WERI-Rb-1 (cell line): Measurements from ENCODE around the gene BCAS3.

Experiments used
- DNase-seq: peaks from one replicate; pipeline ENCODE4 v3.0.0-alpha.2; 2020
- H3K27ac ChIP-seq: fragments of 250-450 bp; sonication (Bioruptor Pico); 2 replicates; pipeline ENCODE4 v1.5.1; 2020; ENCODE audit warnings: mild to moderate bottlenecking, moderate library complexity
- H3K27me3 ChIP-seq: fragments of 250-450 bp; sonication (Bioruptor Pico); 2 replicates; pipeline ENCODE4 v1.5.1; 2021; ENCODE audit warnings: mild to moderate bottlenecking, low read depth, moderate library complexity; ENCODE audit not compliant: insufficient read depth, severe bottlenecking
- H3K36me3 ChIP-seq: fragments of 250-450 bp; sonication (Bioruptor Pico); 2 replicates; pipeline ENCODE4 v1.5.1; 2020; ENCODE audit warnings: mild to moderate bottlenecking, moderate library complexity
- H3K4me3 ChIP-seq: 2 replicates; pipeline ENCODE4 v1.5.1; 2011; ENCODE audit warnings: low read depth, mild to moderate bottlenecking, control low read depth, low read length
- H3K9me3 ChIP-seq: fragments of 250-450 bp; sonication (Bioruptor Pico); 2 replicates; pipeline ENCODE4 v1.5.1; 2021; ENCODE audit warnings: mild to moderate bottlenecking, moderate library complexity; ENCODE audit not compliant: severe bottlenecking
- CTCF ChIP-seq: IDR thresholded peaks from 2 replicates; pipeline ENCODE4 v1.5.1; 2011; ENCODE audit warnings: low read depth, mild to moderate bottlenecking, control low read depth, inconsistent platforms, low read length

Gene BCAS3

DNA sequence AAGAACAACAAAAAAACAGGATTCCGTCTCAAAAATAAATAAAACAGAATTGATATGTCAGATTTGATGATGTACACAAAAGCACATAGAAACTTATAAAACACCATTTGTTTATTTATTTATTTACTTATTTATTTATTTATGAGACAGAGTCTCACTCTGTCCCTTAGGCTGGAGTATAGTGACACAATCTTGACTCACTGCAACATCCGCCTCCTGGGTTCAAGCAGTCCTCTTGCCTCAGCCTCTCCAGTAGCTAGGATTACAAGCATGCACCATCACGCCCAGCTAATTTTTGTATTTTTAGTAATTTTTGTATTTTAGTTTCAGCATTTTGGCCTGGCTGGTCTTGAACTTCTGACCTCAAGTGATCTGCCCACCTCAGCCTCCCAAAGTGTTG, 21.4 kb downstream of the BCAS3 start:
- DNase-seq = no peak
- no peak overlapping the region for H3K27ac ChIP-seq
- H3K9me3 ChIP-seq = no peaks in the 10 kb centered on the region
- H3K4me3 ChIP-seq = no peak overlapping the region
- TF ChIP-seq CTCF = no peak
- no peaks in the 10 kb centered on the region for H3K36me3 ChIP-seq
- no peaks in the 10 kb centered on the region for H3K27me3 ChIP-seq

- Histone ChIP-seq H3K27me3 (no peaks in the 10 kb centered on the region), H3K4me3 (no peak overlapping the region), H3K9me3 (no peaks in the 10 kb centered on the region), H3K27ac (no peak overlapping the region), H3K36me3 (no peaks in the 10 kb centered on the region; the same call in 1 of the 2 replicates)
- TF ChIP-seq CTCF = no peak
- no peak for DNase-seq
Observed at GRCh38 chr17:60704170-60704569, 26.5 kb downstream of the BCAS3 start.

DNA sequence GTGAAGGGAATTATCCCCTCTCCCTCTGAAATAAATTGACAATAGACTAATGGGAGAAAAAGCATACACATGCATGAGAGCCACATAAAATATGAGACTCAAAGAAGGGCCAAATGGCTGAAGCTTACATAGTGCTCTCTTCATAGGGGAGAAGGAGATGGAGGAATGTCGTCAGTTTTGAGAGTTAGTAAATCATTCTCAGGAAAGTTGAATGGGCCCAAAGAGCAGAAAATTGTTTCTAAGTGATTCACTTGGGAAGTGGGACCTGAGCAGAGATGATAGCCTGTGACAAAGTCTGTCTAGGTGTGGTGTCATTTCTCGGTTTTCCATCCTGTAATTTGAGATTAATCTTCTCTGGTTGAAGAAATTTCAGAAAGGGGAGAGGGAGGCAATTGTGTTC, 35.0 kb downstream of the BCAS3 start:
- Histone ChIP-seq H3K9me3 (no peaks in the 10 kb centered on the region), H3K4me3 (no peak overlapping the region), H3K27me3 (no peaks in the 10 kb centered on the region), H3K36me3 (peaks cover 5% of the 10 kb centered on the region), H3K27ac (no peak overlapping the region)
- TF ChIP-seq CTCF = no peak
- DNase-seq = no peak

DNA sequence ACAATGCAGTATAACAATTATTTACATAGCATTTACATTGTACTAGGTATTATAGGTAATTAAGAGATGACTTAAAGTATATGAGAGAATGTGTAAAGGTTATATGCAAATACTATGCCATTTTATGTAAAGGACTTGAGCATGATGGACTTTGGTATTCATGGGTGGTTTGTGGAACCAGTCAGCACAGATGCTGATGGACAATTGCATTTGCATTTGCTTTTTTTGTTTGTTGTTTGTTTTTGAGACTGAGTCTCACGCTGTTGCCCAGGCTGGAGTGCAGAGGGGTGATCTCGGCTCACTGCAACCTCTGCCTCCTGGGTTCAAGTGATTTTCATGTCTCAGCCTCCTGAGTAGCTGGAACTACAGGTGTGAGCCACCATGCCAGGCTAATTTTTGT, 36.0 kb downstream of the BCAS3 start:
- no peak overlapping the region for H3K27ac ChIP-seq

GRCh38 chr17:60716766-60717165, 39.1 kb downstream of the BCAS3 start:
- Histone ChIP-seq H3K9me3 (no peaks in the 10 kb centered on the region), H3K36me3 (no peaks in the 10 kb centered on the region), H3K4me3 (no peak overlapping the region), H3K27ac (no peak overlapping the region), H3K27me3 (no peaks in the 10 kb centered on the region)
- no peak for DNase-seq
- no peak for TF ChIP-seq CTCF

More for the DNA sequence above, 36.0 kb downstream of the BCAS3 start:
- H3K9me3 ChIP-seq = no peaks in the 10 kb centered on the region
- no peaks in the 10 kb centered on the region for H3K27me3 ChIP-seq
- no peak overlapping the region for H3K4me3 ChIP-seq
- H3K36me3 ChIP-seq = peaks cover 5% of the 10 kb centered on the region
- DNase-seq = no peak
- TF ChIP-seq CTCF = no peak

DNA sequence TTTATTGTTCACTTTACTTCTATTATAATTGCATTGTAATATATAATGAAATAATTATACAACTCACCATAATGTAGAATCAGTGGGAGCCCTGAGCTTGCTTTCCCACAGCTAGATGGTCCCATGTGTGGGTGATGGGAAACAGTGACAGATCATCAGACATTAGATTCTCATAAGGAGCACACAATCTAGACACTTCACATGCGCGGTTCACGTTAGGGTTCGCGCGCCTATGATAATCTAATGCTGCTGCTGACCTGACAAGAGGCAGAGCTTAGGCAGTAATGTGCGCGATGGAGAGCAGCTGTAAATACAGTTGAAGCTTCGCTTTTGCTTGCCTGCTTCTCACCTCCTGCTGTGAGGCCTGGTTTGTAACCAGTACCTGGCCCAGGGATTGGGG, 40.2 kb downstream of the BCAS3 start:
- no peak for DNase-seq
- Histone ChIP-seq H3K4me3 (no peak overlapping the region), H3K9me3 (no peaks in the 10 kb centered on the region), H3K36me3 (no peaks in the 10 kb centered on the region), H3K27me3 (no peaks in the 10 kb centered on the region), H3K27ac (no peak overlapping the region)
- no peak for TF ChIP-seq CTCF
